ENCODE results near the gene EVA1C. TPM values are rescaled to one million over a fixed set of nuclear protein-coding genes. Genes with fewer than 3 reads are reported as not detected.

Gene EVA1C
- total RNA-seq, 1 donor from 2014 or later: 1.2 TPM

GRCh38 chr21:32380940-32381339 is 31.6 kb upstream of the EVA1C start:
- no peak overlapping the region for H3K27ac ChIP-seq
- H3K4me2 ChIP-seq: no peak overlapping the region
- Mint-ChIP-seq H3K27me3 (ENCODE audit: insufficient read depth, low read depth) (peaks cover 2% of the 10 kb centered on the region), H3K36me3 (peaks cover 26% of the 10 kb centered on the region), H3K4me1 (no peaks in the 10 kb centered on the region), H3K9me3 (no peaks in the 10 kb centered on the region), H3K4me3 (no peak overlapping the region), H3K27ac (no peak overlapping the region)
- no peak for DNase-seq (ENCODE audit: low spot score)
- H4K20me1 ChIP-seq (ENCODE audit: low read depth): peaks cover 21% of the 10 kb centered on the region
- no peak overlapping the region for H3K4me3 ChIP-seq
- H2AFZ ChIP-seq (replicated peaks): no peak overlapping the region
- H3K4me1 ChIP-seq: no peaks in the 10 kb centered on the region
- TF ChIP-seq EZH2phosphoT487 (IDR thresholded peaks at IDR 0.05): no peak
- TF ChIP-seq CTCF (IDR thresholded peaks at IDR 0.05): no peak
- TF ChIP-seq EZH2 (IDR thresholded peaks at IDR 0.05): no peak
- peaks cover 4% of the 10 kb centered on the region for H3K79me2 ChIP-seq (ENCODE audit: low read depth)
- no peaks in the 10 kb centered on the region for H3K9me3 ChIP-seq (ENCODE audit: low read depth)
- no peaks in the 10 kb centered on the region for H3K27me3 ChIP-seq
- H3K9ac ChIP-seq: no peak overlapping the region
- no peaks in the 10 kb centered on the region for H3F3A ChIP-seq (ENCODE audit: low read depth)
- H3K36me3 ChIP-seq: no peaks in the 10 kb centered on the region

- Histone ChIP-seq H3K9ac (no peak overlapping the region), H3K27me3 (no peaks in the 10 kb centered on the region), H3K36me3 (no peaks in the 10 kb centered on the region), H4K20me1 (ENCODE audit: low read depth) (peaks cover 25% of the 10 kb centered on the region), H3K27ac (no peak overlapping the region), H3K4me3 (no peak overlapping the region), H2AFZ (replicated peaks) (no peak overlapping the region), H3K79me2 (ENCODE audit: low read depth) (peaks cover 9% of the 10 kb centered on the region), H3K4me2 (no peak overlapping the region), H3K4me1 (no peaks in the 10 kb centered on the region), H3K9me3 (ENCODE audit: low read depth) (no peaks in the 10 kb centered on the region), H3F3A (ENCODE audit: low read depth) (no peaks in the 10 kb centered on the region)
- DNase-seq (ENCODE audit: low spot score): no peak
- Mint-ChIP-seq H3K9me3 (no peaks in the 10 kb centered on the region), H3K27ac (no peak overlapping the region), H3K4me1 (no peaks in the 10 kb centered on the region), H3K27me3 (ENCODE audit: insufficient read depth, low read depth) (peaks cover 2% of the 10 kb centered on the region), H3K36me3 (peaks cover 26% of the 10 kb centered on the region), H3K4me3 (no peak overlapping the region)
- no peak for TF ChIP-seq EZH2 (IDR thresholded peaks at IDR 0.05)
- TF ChIP-seq EZH2phosphoT487 (IDR thresholded peaks at IDR 0.05): no peak
- no peak for TF ChIP-seq CTCF (IDR thresholded peaks at IDR 0.05)
These were observed 30.9 kb upstream of the EVA1C start for GRCh38 chr21:32381571-32381970.

- Histone ChIP-seq H3F3A (ENCODE audit: low read depth) (no peaks in the 10 kb centered on the region), H3K27ac (no peak overlapping the region), H3K9ac (no peak overlapping the region), H3K4me3 (no peak overlapping the region), H3K9me3 (ENCODE audit: low read depth) (no peaks in the 10 kb centered on the region), H3K4me2 (no peak overlapping the region), H3K4me1 (no peaks in the 10 kb centered on the region), H3K36me3 (no peaks in the 10 kb centered on the region), H3K79me2 (ENCODE audit: low read depth) (peaks cover 9% of the 10 kb centered on the region), H2AFZ (replicated peaks) (no peak overlapping the region), H3K27me3 (no peaks in the 10 kb centered on the region), H4K20me1 (ENCODE audit: low read depth) (peaks cover 31% of the 10 kb centered on the region)
- no peaks in the 10 kb centered on the region for H3K9me3 Mint-ChIP-seq
- no peaks in the 10 kb centered on the region for H3K4me1 Mint-ChIP-seq
- H3K36me3 Mint-ChIP-seq: peaks cover 26% of the 10 kb centered on the region
- H3K27ac Mint-ChIP-seq: no peak overlapping the region
- peaks cover 2% of the 10 kb centered on the region for H3K27me3 Mint-ChIP-seq (ENCODE audit: insufficient read depth, low read depth)
- DNase-seq (ENCODE audit: low spot score): no peak
- TF ChIP-seq CTCF (IDR thresholded peaks at IDR 0.05) (no peak), EZH2 (IDR thresholded peaks at IDR 0.05) (no peak), EZH2phosphoT487 (IDR thresholded peaks at IDR 0.05) (no peak)
- H3K4me3 Mint-ChIP-seq: no peak overlapping the region
These were observed 30.3 kb upstream of the EVA1C start for GRCh38 chr21:32382108-32382644.

Data from neural progenitor cell (in vitro differentiated cells).